ENCODE data around the gene ABHD14A. TPM values are rescaled to one million over a fixed set of nuclear protein-coding genes. Genes with fewer than 3 reads are reported as not detected.
A peak's percentile ranks its signal among the peaks of the same experiment; 100 is the strongest.

ABHD14A gene
- total and polyA plus RNA-seq, 2 of the 13 experiments (the other 11 are each of a cell fraction or from before 2014, with no cell fraction given), result 29.5 to 46.9 TPM

DNA sequence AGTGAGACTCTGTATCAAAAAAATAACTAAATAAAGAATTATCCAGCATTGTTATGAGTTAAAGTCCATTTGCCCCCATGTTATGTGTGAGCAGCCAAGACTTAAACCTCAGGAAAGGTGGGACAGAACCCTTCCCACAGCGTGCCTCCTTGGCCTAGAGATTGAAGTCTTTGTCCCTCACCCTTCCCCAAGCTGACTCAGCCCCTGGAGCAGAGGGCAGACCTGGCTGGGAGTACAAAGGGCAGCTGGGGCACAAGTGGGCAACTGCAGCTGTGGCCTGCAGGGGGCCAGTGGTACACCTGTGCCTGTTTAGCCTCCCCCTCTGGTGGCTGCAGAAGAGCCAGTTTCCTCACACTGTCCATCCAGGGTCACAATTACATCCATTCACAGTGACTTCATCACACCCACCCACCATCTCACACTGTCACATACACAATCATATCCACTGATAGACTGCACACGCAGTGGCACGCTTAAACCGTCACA, 7.5 kb downstream of the ABHD14A start (continued):
- TF ChIP-seq ZNF816 (CRISPR knock-in tag; IDR thresholded peaks at IDR 0.05; ENCODE audit: borderline replicate concordance) (no peak), ZNF12 (CRISPR knock-in tag; IDR thresholded peaks at IDR 0.05) (no peak), AKAP8 (CRISPR knock-in tag; IDR thresholded peaks at IDR 0.05) (no peak; the same call in none of the 2 replicates), ARNTL (CRISPR knock-in tag; IDR thresholded peaks at IDR 0.05) (peak; percentile 49; the same call in 1 of the 2 replicates), RBFOX2 (IDR thresholded peaks at IDR 0.05; ENCODE audit: low read depth, low read length) (no peak), ZNF614 (CRISPR knock-in tag; IDR thresholded peaks at IDR 0.05; ENCODE audit: borderline replicate concordance) (peak; percentile 64; the same call in 1 of the 2 replicates), NFE2 (CRISPR knock-in tag; IDR thresholded peaks at IDR 0.05) (no peak), NPAS2 (CRISPR knock-in tag; IDR thresholded peaks at IDR 0.05; ENCODE audit: borderline replicate concordance) (no peak), ADNP (CRISPR knock-in tag; IDR thresholded peaks at IDR 0.05) (peak; percentile 35; the same call in 1 of the 2 replicates), ZSCAN29 (CRISPR knock-in tag; conservative IDR thresholded peaks at IDR 0.05) (no peak), ZFP82 (CRISPR knock-in tag; IDR thresholded peaks at IDR 0.05; ENCODE audit: borderline replicate concordance) (no peak), KAT2B (IDR thresholded peaks at IDR 0.05; ENCODE audit: borderline replicate concordance, low read depth, low read length) (no peak), CCDC6 (CRISPR knock-in tag; IDR thresholded peaks at IDR 0.05) (no peak), FOXK2 (IDR thresholded peaks at IDR 0.05) (no peak), YEATS4 (CRISPR knock-in tag; IDR thresholded peaks at IDR 0.05; ENCODE audit: borderline replicate concordance) (peak; percentile 35; the same call in 1 of the 2 replicates), TEAD3 (CRISPR knock-in tag; optimal IDR thresholded peaks at IDR 0.05; ENCODE audit: borderline replicate concordance) (no peak), NCOA5 (CRISPR knock-in tag; IDR thresholded peaks at IDR 0.05) (no peak), TAF1 (CRISPR knock-in tag; IDR thresholded peaks at IDR 0.05) (peak; percentile 21; the same call in 1 of the 2 replicates), KLF12 (CRISPR knock-in tag; IDR thresholded peaks at IDR 0.05; ENCODE audit: borderline replicate concordance) (no peak), NR2F6 (IDR thresholded peaks at IDR 0.05) (peak; percentile 61), NR2F6 (CRISPR knock-in tag; IDR thresholded peaks at IDR 0.05) (peak; percentile 86), ZNF547 (CRISPR knock-in tag; IDR thresholded peaks at IDR 0.05) (no peak)
- TF ChIP-seq, protein P1, sequence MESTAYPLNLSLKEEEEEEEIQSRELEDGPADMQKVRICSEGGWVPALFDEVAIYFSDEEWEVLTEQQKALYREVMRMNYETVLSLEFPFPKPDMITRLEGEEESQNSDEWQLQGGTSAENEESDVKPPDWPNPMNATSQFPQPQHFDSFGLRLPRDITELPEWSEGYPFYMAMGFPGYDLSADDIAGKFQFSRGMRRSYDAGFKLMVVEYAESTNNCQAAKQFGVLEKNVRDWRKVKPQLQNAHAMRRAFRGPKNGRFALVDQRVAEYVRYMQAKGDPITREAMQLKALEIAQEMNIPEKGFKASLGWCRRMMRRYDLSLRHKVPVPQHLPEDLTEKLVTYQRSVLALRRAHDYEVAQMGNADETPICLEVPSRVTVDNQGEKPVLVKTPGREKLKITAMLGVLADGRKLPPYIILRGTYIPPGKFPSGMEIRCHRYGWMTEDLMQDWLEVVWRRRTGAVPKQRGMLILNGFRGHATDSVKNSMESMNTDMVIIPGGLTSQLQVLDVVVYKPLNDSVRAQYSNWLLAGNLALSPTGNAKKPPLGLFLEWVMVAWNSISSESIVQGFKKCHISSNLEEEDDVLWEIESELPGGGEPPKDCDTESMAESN (CRISPR knock-in tag; conservative IDR thresholded peaks at IDR 0.05), result no peak
- TF ChIP-seq, protein P2, sequence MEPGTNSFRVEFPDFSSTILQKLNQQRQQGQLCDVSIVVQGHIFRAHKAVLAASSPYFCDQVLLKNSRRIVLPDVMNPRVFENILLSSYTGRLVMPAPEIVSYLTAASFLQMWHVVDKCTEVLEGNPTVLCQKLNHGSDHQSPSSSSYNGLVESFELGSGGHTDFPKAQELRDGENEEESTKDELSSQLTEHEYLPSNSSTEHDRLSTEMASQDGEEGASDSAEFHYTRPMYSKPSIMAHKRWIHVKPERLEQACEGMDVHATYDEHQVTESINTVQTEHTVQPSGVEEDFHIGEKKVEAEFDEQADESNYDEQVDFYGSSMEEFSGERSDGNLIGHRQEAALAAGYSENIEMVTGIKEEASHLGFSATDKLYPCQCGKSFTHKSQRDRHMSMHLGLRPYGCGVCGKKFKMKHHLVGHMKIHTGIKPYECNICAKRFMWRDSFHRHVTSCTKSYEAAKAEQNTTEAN (CRISPR knock-in tag; conservative IDR thresholded peaks at IDR 0.05), result peak; percentile 70; the same call in 1 of the 2 replicates
- TF ChIP-seq, protein P3, sequence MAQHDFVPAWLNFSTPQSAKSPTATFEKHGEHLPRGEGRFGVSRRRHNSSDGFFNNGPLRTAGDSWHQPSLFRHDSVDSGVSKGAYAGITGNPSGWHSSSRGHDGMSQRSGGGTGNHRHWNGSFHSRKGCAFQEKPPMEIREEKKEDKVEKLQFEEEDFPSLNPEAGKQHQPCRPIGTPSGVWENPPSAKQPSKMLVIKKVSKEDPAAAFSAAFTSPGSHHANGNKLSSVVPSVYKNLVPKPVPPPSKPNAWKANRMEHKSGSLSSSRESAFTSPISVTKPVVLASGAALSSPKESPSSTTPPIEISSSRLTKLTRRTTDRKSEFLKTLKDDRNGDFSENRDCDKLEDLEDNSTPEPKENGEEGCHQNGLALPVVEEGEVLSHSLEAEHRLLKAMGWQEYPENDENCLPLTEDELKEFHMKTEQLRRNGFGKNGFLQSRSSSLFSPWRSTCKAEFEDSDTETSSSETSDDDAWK (CRISPR knock-in tag; IDR thresholded peaks at IDR 0.05), result no peak
- TF ChIP-seq, protein P4, sequence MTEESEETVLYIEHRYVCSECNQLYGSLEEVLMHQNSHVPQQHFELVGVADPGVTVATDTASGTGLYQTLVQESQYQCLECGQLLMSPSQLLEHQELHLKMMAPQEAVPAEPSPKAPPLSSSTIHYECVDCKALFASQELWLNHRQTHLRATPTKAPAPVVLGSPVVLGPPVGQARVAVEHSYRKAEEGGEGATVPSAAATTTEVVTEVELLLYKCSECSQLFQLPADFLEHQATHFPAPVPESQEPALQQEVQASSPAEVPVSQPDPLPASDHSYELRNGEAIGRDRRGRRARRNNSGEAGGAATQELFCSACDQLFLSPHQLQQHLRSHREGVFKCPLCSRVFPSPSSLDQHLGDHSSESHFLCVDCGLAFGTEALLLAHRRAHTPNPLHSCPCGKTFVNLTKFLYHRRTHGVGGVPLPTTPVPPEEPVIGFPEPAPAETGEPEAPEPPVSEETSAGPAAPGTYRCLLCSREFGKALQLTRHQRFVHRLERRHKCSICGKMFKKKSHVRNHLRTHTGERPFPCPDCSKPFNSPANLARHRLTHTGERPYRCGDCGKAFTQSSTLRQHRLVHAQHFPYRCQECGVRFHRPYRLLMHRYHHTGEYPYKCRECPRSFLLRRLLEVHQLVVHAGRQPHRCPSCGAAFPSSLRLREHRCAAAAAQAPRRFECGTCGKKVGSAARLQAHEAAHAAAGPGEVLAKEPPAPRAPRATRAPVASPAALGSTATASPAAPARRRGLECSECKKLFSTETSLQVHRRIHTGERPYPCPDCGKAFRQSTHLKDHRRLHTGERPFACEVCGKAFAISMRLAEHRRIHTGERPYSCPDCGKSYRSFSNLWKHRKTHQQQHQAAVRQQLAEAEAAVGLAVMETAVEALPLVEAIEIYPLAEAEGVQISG (CRISPR knock-in tag; IDR thresholded peaks at IDR 0.05), result peak; percentile 66

All from HepG2 (cell line).